HEK293 (cell line): ENCODE measurements around the gene ACOD1.

Experiments
- GFI1B ChIP-seq: fragments of 450-650 bp; formaldehyde crosslinking; IDR thresholded peaks from 2 replicates; pipeline ENCODE4 v1.5.1; 2016; ENCODE audit warnings: missing biosample characterization, missing genetic modification characterization
- PBX3 ChIP-seq: sonication (generic); formaldehyde crosslinking; IDR thresholded peaks from 2 replicates; pipeline ENCODE4 v1.8.1; 2022; ENCODE audit warnings: mild to moderate bottlenecking, moderate library complexity, missing genetic modification reagents
- YY2 ChIP-seq: fragments of 450-650 bp; formaldehyde crosslinking; IDR thresholded peaks from 2 replicates; pipeline ENCODE4 v1.5.1; 2016; ENCODE audit warnings: missing biosample characterization, missing genetic modification characterization
- ZNF266 ChIP-seq: fragments of 450-650 bp; formaldehyde crosslinking; IDR thresholded peaks from 2 replicates; pipeline ENCODE4 v1.5.1; 2016; ENCODE audit warnings: missing biosample characterization, missing genetic modification characterization, low read depth
- ZNF292 ChIP-seq: fragments of 450-650 bp; formaldehyde crosslinking; IDR thresholded peaks from 2 replicates; pipeline ENCODE4 v1.5.1; 2016; ENCODE audit warnings: low read depth, missing biosample characterization, missing genetic modification characterization, borderline replicate concordance
- ZNF596 ChIP-seq: fragments of 450-650 bp; IDR thresholded peaks from 2 replicates; pipeline ENCODE4 v1.5.0; 2018; ENCODE audit warnings: missing biosample characterization, mild to moderate bottlenecking, missing genetic modification characterization, moderate library complexity
- ZNF768 ChIP-seq: fragments of 450-650 bp; formaldehyde crosslinking; IDR thresholded peaks from 2 replicates; pipeline ENCODE4 v1.5.1; 2018; ENCODE audit warnings: missing biosample characterization, mild to moderate bottlenecking, missing genetic modification characterization
- TF ChIP-seq, protein P1 (sequence below): fragments of 450-650 bp; formaldehyde crosslinking; IDR thresholded peaks from 2 replicates; pipeline ENCODE4 v1.5.1; 2016; ENCODE audit warnings: missing biosample characterization, missing genetic modification characterization
- TF ChIP-seq, protein P2 (sequence below): fragments of 450-650 bp; formaldehyde crosslinking; IDR thresholded peaks from 2 replicates; pipeline ENCODE4 v1.5.1; 2016; ENCODE audit warnings: missing biosample characterization, missing genetic modification characterization
- TF ChIP-seq, protein P3 (sequence below): fragments of 450-650 bp; formaldehyde crosslinking; IDR thresholded peaks from 2 replicates; pipeline ENCODE4 v1.5.1; 2016; ENCODE audit warnings: missing biosample characterization, missing genetic modification characterization

DNA sequence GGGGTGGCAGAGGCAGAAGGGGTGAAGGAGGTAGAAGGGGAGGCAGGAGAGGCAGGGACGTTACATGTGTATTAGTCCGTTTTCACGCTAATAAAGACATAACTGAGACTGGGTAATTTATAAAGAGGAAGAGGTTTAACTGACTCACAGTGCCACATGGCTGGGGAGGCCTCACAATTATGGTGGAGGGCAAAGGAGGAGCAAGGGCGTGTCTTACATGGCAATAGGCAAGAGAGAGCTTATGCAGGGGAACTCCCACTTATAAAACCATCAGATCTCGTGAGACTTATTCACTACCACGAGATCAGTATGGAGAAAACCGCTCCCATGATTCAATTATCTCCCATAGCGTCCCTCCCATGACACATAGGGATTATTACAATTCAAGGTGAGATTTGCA is 19.0 kb upstream of the ACOD1 start:
- TF ChIP-seq, protein P1, sequence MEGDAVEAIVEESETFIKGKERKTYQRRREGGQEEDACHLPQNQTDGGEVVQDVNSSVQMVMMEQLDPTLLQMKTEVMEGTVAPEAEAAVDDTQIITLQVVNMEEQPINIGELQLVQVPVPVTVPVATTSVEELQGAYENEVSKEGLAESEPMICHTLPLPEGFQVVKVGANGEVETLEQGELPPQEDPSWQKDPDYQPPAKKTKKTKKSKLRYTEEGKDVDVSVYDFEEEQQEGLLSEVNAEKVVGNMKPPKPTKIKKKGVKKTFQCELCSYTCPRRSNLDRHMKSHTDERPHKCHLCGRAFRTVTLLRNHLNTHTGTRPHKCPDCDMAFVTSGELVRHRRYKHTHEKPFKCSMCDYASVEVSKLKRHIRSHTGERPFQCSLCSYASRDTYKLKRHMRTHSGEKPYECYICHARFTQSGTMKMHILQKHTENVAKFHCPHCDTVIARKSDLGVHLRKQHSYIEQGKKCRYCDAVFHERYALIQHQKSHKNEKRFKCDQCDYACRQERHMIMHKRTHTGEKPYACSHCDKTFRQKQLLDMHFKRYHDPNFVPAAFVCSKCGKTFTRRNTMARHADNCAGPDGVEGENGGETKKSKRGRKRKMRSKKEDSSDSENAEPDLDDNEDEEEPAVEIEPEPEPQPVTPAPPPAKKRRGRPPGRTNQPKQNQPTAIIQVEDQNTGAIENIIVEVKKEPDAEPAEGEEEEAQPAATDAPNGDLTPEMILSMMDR (tag by site-specific recombination), result no peak
- no peak for TF ChIP-seq PBX3
- TF ChIP-seq, protein P2, sequence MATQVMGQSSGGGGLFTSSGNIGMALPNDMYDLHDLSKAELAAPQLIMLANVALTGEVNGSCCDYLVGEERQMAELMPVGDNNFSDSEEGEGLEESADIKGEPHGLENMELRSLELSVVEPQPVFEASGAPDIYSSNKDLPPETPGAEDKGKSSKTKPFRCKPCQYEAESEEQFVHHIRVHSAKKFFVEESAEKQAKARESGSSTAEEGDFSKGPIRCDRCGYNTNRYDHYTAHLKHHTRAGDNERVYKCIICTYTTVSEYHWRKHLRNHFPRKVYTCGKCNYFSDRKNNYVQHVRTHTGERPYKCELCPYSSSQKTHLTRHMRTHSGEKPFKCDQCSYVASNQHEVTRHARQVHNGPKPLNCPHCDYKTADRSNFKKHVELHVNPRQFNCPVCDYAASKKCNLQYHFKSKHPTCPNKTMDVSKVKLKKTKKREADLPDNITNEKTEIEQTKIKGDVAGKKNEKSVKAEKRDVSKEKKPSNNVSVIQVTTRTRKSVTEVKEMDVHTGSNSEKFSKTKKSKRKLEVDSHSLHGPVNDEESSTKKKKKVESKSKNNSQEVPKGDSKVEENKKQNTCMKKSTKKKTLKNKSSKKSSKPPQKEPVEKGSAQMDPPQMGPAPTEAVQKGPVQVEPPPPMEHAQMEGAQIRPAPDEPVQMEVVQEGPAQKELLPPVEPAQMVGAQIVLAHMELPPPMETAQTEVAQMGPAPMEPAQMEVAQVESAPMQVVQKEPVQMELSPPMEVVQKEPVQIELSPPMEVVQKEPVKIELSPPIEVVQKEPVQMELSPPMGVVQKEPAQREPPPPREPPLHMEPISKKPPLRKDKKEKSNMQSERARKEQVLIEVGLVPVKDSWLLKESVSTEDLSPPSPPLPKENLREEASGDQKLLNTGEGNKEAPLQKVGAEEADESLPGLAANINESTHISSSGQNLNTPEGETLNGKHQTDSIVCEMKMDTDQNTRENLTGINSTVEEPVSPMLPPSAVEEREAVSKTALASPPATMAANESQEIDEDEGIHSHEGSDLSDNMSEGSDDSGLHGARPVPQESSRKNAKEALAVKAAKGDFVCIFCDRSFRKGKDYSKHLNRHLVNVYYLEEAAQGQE (tag by site-specific recombination), result no peak
- TF ChIP-seq, protein P3, sequence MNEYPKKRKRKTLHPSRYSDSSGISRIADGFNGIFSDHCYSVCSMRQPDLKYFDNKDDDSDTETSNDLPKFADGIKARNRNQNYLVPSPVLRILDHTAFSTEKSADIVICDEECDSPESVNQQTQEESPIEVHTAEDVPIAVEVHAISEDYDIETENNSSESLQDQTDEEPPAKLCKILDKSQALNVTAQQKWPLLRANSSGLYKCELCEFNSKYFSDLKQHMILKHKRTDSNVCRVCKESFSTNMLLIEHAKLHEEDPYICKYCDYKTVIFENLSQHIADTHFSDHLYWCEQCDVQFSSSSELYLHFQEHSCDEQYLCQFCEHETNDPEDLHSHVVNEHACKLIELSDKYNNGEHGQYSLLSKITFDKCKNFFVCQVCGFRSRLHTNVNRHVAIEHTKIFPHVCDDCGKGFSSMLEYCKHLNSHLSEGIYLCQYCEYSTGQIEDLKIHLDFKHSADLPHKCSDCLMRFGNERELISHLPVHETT (tag by site-specific recombination), result no peak
- no peak for TF ChIP-seq YY2 (tag by site-specific recombination)
- no peak for TF ChIP-seq ZNF596
- TF ChIP-seq ZNF266 (tag by site-specific recombination), result no peak
- TF ChIP-seq ZNF768, result no peak
- no peak for TF ChIP-seq ZNF292 (tag by site-specific recombination)
- no peak for TF ChIP-seq GFI1B (tag by site-specific recombination)
